Measurements from ENCODE around the gene NLRP8. TPM values are rescaled to one million over a fixed set of nuclear protein-coding genes. Genes with fewer than 3 reads are reported as not detected.
A peak's percentile ranks its signal among the peaks of the same experiment; 100 is the strongest.

NLRP8 gene
- total RNA-seq: not detected

DNA sequence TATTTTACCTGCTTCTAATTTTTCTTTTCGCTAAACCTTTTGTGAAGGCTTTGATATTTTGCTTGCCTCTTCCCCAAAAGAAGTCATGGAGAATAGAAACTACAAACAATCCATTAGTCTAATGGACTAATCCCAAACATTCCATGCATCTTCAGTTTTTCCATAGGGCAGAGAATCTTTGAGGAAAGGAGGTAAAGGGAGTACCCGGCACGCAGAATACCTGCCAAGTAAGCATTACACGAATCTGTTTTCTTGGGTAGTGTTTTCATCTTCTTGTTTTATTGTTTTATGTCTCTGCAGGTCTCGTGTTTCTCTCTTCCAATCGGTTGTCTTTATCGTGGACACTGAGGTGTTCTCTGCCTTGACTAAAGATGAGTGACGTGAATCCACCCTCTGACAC is at the start of gene NLRP8:
Gene NLRP8 (plus strand): TSS at position 301 of the 400 bp plus-strand sequence.
- no peak for DNase-seq (ENCODE audit: extremely low spot score in 2 of 2)
- no peaks in the 10 kb centered on the region for H3K36me3 ChIP-seq
- intact Hi-C loops (cut with DNase I): no loop called here
- H3K27me3 ChIP-seq: no peaks in the 10 kb centered on the region
- no peak within 1 kb of the TSS for H3K4me3 ChIP-seq
- H3K9me3 ChIP-seq: no peaks in the 10 kb centered on the region
- H3K27ac ChIP-seq: no peak within 1 kb of the TSS
- TF ChIP-seq, protein P1, sequence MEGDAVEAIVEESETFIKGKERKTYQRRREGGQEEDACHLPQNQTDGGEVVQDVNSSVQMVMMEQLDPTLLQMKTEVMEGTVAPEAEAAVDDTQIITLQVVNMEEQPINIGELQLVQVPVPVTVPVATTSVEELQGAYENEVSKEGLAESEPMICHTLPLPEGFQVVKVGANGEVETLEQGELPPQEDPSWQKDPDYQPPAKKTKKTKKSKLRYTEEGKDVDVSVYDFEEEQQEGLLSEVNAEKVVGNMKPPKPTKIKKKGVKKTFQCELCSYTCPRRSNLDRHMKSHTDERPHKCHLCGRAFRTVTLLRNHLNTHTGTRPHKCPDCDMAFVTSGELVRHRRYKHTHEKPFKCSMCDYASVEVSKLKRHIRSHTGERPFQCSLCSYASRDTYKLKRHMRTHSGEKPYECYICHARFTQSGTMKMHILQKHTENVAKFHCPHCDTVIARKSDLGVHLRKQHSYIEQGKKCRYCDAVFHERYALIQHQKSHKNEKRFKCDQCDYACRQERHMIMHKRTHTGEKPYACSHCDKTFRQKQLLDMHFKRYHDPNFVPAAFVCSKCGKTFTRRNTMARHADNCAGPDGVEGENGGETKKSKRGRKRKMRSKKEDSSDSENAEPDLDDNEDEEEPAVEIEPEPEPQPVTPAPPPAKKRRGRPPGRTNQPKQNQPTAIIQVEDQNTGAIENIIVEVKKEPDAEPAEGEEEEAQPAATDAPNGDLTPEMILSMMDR (IDR thresholded peaks at IDR 0.05): no peak
- TF ChIP-seq POLR2AphosphoS5 (IDR thresholded peaks at IDR 0.05; ENCODE audit: insufficient read depth in 1 of 2, low read depth in 1 of 2) (no peak), POLR2A (IDR thresholded peaks at IDR 0.05) (no peak)
- no peaks in the 10 kb centered on the region for H3K4me1 ChIP-seq

DNA sequence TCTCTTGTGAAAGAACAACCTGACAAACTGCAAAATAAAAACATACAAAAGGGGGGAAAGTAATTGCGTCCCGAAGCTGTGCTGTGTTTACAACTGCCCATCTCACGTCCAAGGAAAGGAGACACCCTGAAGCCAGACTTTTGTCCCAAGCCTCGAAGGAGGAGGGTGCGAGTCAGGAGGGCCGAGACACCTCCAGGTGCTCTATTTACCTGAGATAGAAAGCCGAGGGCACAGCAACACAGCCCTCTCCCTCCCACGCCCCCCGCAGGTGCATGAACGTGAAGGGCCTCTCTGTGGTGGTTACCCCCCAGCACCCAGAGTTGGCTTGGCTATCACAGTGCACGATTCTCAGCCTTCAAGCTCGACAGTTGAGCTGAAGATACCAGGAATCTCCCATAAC is 48.7 kb upstream of the NLRP8 start:
- Histone ChIP-seq H3K27ac (no peak overlapping the region), H3K4me3 (no peak overlapping the region), H3K9me3 (no peaks in the 10 kb centered on the region), H3K4me1 (no peaks in the 10 kb centered on the region), H3K27me3 (no peaks in the 10 kb centered on the region), H3K36me3 (no peaks in the 10 kb centered on the region)
- intact Hi-C loops (cut with DNase I): no loop called here
- TF ChIP-seq, protein P1 (IDR thresholded peaks at IDR 0.05): no peak
- TF ChIP-seq POLR2AphosphoS5 (IDR thresholded peaks at IDR 0.05; ENCODE audit: insufficient read depth in 1 of 2, low read depth in 1 of 2) (no peak), POLR2A (IDR thresholded peaks at IDR 0.05) (no peak)
- DNase-seq (ENCODE audit: extremely low spot score in 2 of 2): peak in 1 of 2 donors; percentile 61

DNA sequence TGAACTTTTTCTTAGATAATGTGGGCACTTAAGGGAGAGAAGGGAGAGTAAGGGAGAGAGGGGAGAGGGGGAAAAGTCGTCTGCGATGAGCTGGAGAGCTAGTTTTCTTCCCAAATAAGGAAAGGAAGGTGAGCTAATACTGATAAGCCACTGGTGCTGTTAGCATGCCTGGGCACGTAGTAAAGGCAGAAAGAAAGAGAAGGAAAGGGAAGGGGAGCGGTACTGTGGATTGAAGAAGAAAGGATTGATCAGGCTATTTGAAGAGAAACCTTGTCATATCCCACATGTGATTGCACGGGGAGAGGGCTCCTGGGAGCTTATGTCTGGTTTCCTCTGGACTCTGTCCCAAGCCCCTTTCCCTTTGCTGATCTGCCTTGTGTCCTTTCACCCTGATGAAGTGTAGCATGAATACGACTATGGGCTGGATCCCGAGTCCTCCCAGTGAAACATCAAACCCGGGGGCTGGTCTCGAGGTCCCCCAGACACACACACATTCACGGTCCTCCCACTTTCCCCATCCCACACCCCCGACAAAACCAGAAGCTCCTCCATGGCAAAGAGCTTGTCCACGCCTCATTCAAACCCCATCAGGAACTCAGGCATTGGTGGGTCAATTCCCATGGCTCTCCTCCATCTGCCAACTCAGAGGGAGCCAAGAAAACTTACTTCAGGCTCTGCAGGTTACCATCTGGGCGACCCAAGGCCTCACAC is 46.1 kb upstream of the NLRP8 start:
- H3K4me1 ChIP-seq: no peaks in the 10 kb centered on the region
- no peaks in the 10 kb centered on the region for H3K9me3 ChIP-seq
- peak in 1 of 2 donors; percentile 67 for DNase-seq (ENCODE audit: extremely low spot score in 2 of 2)
- TF ChIP-seq, protein P1 (IDR thresholded peaks at IDR 0.05): no peak
- TF ChIP-seq POLR2AphosphoS5 (IDR thresholded peaks at IDR 0.05; ENCODE audit: insufficient read depth in 1 of 2, low read depth in 1 of 2) (no peak), POLR2A (IDR thresholded peaks at IDR 0.05) (no peak)
- no peaks in the 10 kb centered on the region for H3K36me3 ChIP-seq
- intact Hi-C loops (cut with DNase I): no loop called here
- no peaks in the 10 kb centered on the region for H3K27me3 ChIP-seq
- H3K27ac ChIP-seq: no peak overlapping the region
- no peak overlapping the region for H3K4me3 ChIP-seq

DNA sequence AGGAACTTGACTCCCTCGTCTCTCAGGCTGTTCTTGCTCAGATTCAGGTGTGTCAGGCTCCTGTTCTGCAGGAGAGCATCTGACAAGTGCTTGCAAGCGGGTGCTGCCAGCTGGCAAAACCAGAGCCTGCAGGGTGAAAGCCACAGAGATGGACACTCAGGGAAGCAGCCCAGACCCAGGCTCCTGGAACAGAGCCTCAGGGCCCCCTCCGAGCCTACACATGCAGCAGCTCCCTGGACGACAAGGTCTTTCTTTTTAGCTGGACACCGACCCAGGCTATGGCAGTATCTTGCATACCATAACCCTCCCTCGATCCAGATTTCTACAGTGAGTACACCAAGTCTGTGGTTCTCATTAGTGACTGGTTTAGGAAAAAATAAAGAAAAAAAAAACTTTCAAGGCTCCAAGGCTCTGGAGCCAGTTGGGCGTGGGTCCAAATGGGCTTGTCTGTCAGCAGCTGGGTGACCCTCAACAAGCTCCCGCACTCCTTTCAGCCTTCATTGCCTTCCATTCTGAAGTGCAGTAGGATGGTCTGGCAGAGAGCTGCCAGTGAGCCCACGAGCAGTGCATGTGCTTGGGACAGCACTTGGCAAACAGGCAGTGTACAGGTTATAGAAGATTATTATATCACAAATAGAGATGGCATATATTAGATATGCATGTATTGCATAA is 45.4 kb upstream of the NLRP8 start:
- peak; percentile 8 to 85 for DNase-seq (ENCODE audit: extremely low spot score in 2 of 2)
- Histone ChIP-seq H3K4me3 (no peak overlapping the region), H3K4me1 (no peaks in the 10 kb centered on the region), H3K9me3 (no peaks in the 10 kb centered on the region), H3K27me3 (no peaks in the 10 kb centered on the region), H3K27ac (no peak overlapping the region), H3K36me3 (no peaks in the 10 kb centered on the region)
- intact Hi-C loops (cut with DNase I): no loop called here
- TF ChIP-seq, protein P1 (IDR thresholded peaks at IDR 0.05): no peak

DNA sequence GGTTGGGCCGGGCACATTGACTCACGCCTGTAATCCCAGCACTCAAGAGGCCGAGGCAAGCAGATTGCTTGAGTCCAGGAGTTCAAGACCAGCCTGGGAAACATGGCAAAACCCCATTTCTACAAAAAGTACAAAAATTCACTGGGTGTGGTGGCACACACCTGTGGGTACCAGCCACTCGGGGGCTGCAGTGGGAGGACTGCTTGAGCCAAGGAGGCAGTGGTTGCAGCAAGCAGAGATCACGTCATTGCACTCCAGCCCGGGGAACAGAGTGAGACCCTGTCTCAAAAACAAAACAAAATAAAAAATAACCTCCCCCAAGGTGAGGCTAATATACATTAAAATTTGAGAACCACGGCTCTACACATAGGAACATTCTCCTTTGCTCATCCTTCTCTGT is 40.3 kb upstream of the NLRP8 start:
- Histone ChIP-seq H3K9me3 (no peaks in the 10 kb centered on the region), H3K27ac (no peak overlapping the region), H3K4me1 (no peaks in the 10 kb centered on the region), H3K4me3 (no peak overlapping the region), H3K36me3 (no peaks in the 10 kb centered on the region), H3K27me3 (no peaks in the 10 kb centered on the region)
- TF ChIP-seq POLR2A (IDR thresholded peaks at IDR 0.05): no peak
- no peak for TF ChIP-seq POLR2AphosphoS5 (IDR thresholded peaks at IDR 0.05; ENCODE audit: insufficient read depth in 1 of 2, low read depth in 1 of 2)
- TF ChIP-seq, protein P1 (IDR thresholded peaks at IDR 0.05): no peak
- intact Hi-C loops (cut with DNase I): no loop called here
- DNase-seq (ENCODE audit: extremely low spot score in 2 of 2): peak in 1 of 2 donors; percentile 0

Data from vagina (tissue), 2 donors.